ENCODE results near the gene SBNO2. TPM values are rescaled to one million over a fixed set of nuclear protein-coding genes. Genes with fewer than 3 reads are reported as not detected.
A peak's percentile ranks its signal among the peaks of the same experiment; 100 is the strongest.

SBNO2 gene
- total RNA-seq, 1 experiment from 2014 or later, result 46.3 TPM

GRCh38 chr19:1168572-1169410, 5.3 kb downstream of the SBNO2 start:
- Histone ChIP-seq H3K23ac (ENCODE audit: insufficient read length, low read depth, low read length) (no peak overlapping the region), H3K4ac (ENCODE audit: low read depth, low read length) (no peak overlapping the region), H3K9me3 (ENCODE audit: control insufficient read depth, low read depth, low read length) (no peaks in the 10 kb centered on the region), H3K23me2 (ENCODE audit: insufficient read length, low read depth, low read length, poor library complexity, severe bottlenecking) (peaks cover 8% of the 10 kb centered on the region), H4K5ac (ENCODE audit: insufficient read length, low read depth, low read length) (no peak overlapping the region), H2AK5ac (ENCODE audit: insufficient read length, low read length) (no peak overlapping the region), H3K79me2 (ENCODE audit: insufficient read depth, low read length) (peaks cover 12% of the 10 kb centered on the region; the same call in 1 of the 2 replicates), H3K56ac (ENCODE audit: insufficient read length, low read depth, low read length) (no peak overlapping the region), H2BK20ac (ENCODE audit: low read depth, low read length, poor library complexity, severe bottlenecking) (no peak overlapping the region), H3K4me1 (ENCODE audit: insufficient read depth, low read length) (no peaks in the 10 kb centered on the region), H4K8ac (replicated peaks; ENCODE audit: insufficient read length, low read depth, low read length) (no peak overlapping the region), H4K91ac (ENCODE audit: insufficient read length, low read depth, low read length) (no peak overlapping the region), H2BK15ac (ENCODE audit: low read depth, low read length) (no peak overlapping the region), H4K20me1 (ENCODE audit: control insufficient read depth, insufficient read depth, insufficient read length) (peaks cover 5% of the 10 kb centered on the region), H2BK5ac (ENCODE audit: insufficient read length, low read length) (no peak overlapping the region), H3T11ph (ENCODE audit: low read length) (no peak overlapping the region), H3K79me1 (ENCODE audit: insufficient read depth, low read depth, low read length, poor library complexity, severe bottlenecking) (peaks cover 3% of the 10 kb centered on the region), H3K27ac (ENCODE audit: insufficient read length, low read depth, low read length) (no peak overlapping the region), H2BK12ac (ENCODE audit: insufficient read length, low read depth, low read length) (no peak overlapping the region), H2BK120ac (ENCODE audit: low read depth, low read length, poor library complexity, severe bottlenecking) (no peak overlapping the region), H3K18ac (ENCODE audit: insufficient read length, low read depth, low read length) (no peak overlapping the region), H3K9ac (ENCODE audit: extremely low read depth, insufficient read length, low read length) (no peak overlapping the region), H3K4me2 (ENCODE audit: insufficient read depth, insufficient read length, low read length) (no peak overlapping the region), H3K14ac (ENCODE audit: insufficient read depth, low read length) (no peak overlapping the region), H3K27me3 (ENCODE audit: insufficient read depth, low read length) (no peaks in the 10 kb centered on the region), H2AFZ (ENCODE audit: low read length) (no peak overlapping the region)
- Mint-ChIP-seq H3K27ac (peak overlapping the region; percentile 80 to 96 (median 93); a peak in 4 of 7 replicates), H3K36me3 (ENCODE audit: insufficient read depth in 1 of 3, low read depth in 3 of 3) (peaks cover 0 to 12% (median 7%) of the 10 kb centered on the region in 3 experiments), H3K4me3 (no peak overlapping the region), H3K4me1 (peaks cover 24 to 32% of the 10 kb centered on the region in 2 experiments), H3K27me3 (ENCODE audit: low read depth) (no peaks in the 10 kb centered on the region; the same call in 1 of the 2 replicates), H3K9me3 (no peaks in the 10 kb centered on the region)
- no peak for TF ChIP-seq CTCF (conservative IDR thresholded peaks at IDR 0.05)
- no peak for DNase-seq
- no CpG with 5 or more reads among the region's 50 CpGs for WGBS (ENCODE audit: extremely low coverage, insufficient read length, low lambda C conversion rate)
